Chondrocyte (in vitro differentiated cells): ENCODE measurements around the gene LYZL2. TPM values are rescaled to one million over a fixed set of nuclear protein-coding genes. Genes with fewer than 3 reads are reported as not detected.
A peak's percentile ranks its signal among the peaks of the same experiment; 100 is the strongest.
"Not testable (repeated sequence)": the region's sequence is repeated elsewhere in the genome, so short reads cannot be mapped to it uniquely, and the experiment has no call there.

Experiments
- DNase-seq: peaks from one replicate; pipeline ENCODE4 v3.0.0; 2021; ENCODE audit warnings: mixed read lengths, low spot score
- H3K27ac Mint-ChIP-seq: one replicate; pipeline ENCODE4 v1.8.0; 2021; ENCODE audit warnings: mild to moderate bottlenecking, moderate library complexity, mixed read lengths; ENCODE audit not compliant: unreplicated experiment
- H3K27me3 Mint-ChIP-seq: 2 replicates; pipeline ENCODE4 v1.8.0; 2021; ENCODE audit warnings: low read depth, mixed read lengths
- H3K36me3 Mint-ChIP-seq: 2 replicates; pipeline ENCODE4 v1.8.0; 2021; ENCODE audit warnings: low read depth, mixed read lengths
- H3K4me1 Mint-ChIP-seq: 2 replicates; pipeline ENCODE4 v1.8.0; 2021; ENCODE audit warnings: low read depth, mild to moderate bottlenecking, mixed read lengths
- H3K4me3 Mint-ChIP-seq: one replicate; pipeline ENCODE4 v1.8.0; 2021; ENCODE audit warnings: mild to moderate bottlenecking, moderate library complexity, mixed read lengths; ENCODE audit not compliant: unreplicated experiment
- H3K9me3 Mint-ChIP-seq: 2 replicates; pipeline ENCODE4 v1.8.0; 2021; ENCODE audit warnings: low read depth, mixed read lengths
- total RNA-seq: library from RNA; stranded (reverse); gene quantifications from 3 replicates; pipeline ENCODE4 v1.2.1, GENCODE V29; 2021
- TF ChIP-seq, protein P1 (sequence below): fragments of 200-600 bp; sonication (generic); IDR thresholded peaks from 2 replicates; pipeline ENCODE4 v1.5.0; 2021; ENCODE audit warnings: antibody characterized with exemption, mild to moderate bottlenecking, moderate library complexity

The LYZL2 gene
- total RNA-seq, 1 donor from 2014 or later: not detected

DNA sequence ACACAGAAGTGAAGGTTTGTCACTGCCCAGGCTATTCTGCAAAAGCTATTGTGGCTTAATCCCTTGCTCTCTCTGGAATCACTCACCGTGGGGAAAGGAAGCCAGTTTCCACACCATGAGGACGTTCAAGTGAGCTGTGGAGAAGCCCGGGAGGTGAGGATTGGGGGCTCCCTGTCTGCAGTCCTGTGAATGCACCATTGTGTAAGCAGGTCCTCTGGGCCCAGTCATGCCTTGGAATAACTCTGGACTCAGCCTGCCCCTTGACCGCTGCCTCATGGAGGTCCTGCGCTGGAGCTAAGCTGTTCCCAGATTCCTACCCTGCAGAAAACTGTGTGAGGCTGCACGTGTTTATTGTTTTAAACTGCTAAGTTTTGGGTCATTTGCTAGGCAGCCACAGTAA is 33.5 kb downstream of the LYZL2 start:
- Mint-ChIP-seq H3K27me3 (peaks cover 19% of the 10 kb centered on the region), H3K27ac (no peak overlapping the region), H3K36me3 (no peaks in the 10 kb centered on the region), H3K4me3 (no peak overlapping the region), H3K4me1 (peaks cover 12% of the 10 kb centered on the region), H3K9me3 (no peaks in the 10 kb centered on the region)
- no peak for DNase-seq
- TF ChIP-seq, protein P1, sequence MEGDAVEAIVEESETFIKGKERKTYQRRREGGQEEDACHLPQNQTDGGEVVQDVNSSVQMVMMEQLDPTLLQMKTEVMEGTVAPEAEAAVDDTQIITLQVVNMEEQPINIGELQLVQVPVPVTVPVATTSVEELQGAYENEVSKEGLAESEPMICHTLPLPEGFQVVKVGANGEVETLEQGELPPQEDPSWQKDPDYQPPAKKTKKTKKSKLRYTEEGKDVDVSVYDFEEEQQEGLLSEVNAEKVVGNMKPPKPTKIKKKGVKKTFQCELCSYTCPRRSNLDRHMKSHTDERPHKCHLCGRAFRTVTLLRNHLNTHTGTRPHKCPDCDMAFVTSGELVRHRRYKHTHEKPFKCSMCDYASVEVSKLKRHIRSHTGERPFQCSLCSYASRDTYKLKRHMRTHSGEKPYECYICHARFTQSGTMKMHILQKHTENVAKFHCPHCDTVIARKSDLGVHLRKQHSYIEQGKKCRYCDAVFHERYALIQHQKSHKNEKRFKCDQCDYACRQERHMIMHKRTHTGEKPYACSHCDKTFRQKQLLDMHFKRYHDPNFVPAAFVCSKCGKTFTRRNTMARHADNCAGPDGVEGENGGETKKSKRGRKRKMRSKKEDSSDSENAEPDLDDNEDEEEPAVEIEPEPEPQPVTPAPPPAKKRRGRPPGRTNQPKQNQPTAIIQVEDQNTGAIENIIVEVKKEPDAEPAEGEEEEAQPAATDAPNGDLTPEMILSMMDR: no peak

DNA sequence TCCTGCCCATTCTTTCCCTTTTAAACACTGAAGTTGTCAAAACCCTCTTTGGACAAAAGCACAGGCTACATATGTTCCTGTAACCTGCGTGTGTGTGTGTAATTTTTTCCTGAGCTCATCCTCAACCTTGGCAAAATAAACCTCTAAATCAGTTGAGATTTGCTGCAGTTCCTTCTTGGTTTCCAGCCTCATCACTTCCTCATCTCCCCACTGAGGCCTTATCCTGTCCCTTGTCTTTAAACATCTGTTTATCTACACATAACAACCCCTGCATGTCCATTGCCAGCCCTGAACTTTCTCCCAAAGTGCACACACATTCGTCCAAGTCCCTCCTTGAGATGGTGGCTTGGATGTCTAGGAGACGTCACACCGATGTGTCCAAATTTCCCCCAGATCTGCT is 35.5 kb downstream of the LYZL2 start:
- no peaks in the 10 kb centered on the region for H3K9me3 Mint-ChIP-seq
- H3K4me3 Mint-ChIP-seq: no peak overlapping the region
- TF ChIP-seq, protein P1: no peak
- peaks cover 19% of the 10 kb centered on the region for H3K27me3 Mint-ChIP-seq
- no peak for DNase-seq
- H3K4me1 Mint-ChIP-seq: peaks cover 12% of the 10 kb centered on the region
- H3K36me3 Mint-ChIP-seq: no peaks in the 10 kb centered on the region
- no peak overlapping the region for H3K27ac Mint-ChIP-seq

DNA sequence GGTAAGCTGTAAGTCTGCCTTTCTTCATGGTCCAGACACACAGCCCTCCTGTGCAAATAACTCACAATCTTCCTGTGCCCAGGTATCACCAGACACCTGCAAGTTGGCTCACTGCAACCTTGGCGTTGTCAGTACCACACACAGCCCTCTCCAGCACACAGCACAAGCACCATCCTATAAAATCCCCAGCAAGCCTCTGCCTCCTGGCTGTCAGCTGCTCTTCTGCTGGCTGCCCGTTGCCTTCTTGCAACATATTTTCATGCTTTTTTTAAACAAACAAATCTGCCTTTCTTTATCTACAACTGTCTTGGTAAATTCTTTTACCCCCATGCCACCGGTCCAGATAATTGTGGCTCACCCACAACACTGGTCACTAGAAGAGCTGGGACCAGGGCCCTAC is 36.8 kb downstream of the LYZL2 start:
- not testable (repeated sequence) for H3K9me3 Mint-ChIP-seq, DNase-seq, H3K27ac Mint-ChIP-seq, H3K4me3 Mint-ChIP-seq, H3K36me3 Mint-ChIP-seq
- Mint-ChIP-seq H3K27me3 (peaks cover 19% of the 10 kb centered on the region), H3K4me1 (peaks cover 12% of the 10 kb centered on the region)

DNA sequence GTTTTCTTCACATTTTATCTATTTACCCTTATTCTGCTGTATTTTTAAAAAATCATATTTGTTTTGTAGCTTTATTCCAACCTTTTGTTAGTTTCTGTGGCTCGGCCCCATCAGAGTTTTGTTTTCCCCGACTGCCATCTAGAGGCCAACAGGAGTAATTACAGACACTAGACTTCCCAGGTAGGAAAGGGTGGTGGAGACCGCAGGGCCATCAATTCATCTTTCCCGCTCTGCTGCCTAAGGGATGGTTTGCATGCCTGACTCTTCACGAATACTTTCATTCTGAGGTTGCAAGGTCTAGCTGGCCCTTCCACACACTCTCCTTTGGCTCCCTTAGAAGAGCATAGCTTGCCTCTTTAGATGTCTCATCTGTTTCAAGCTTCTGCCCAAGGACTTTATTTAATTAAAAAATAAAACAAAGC is 38.3 kb downstream of the LYZL2 start:
- no peaks in the 10 kb centered on the region for H3K4me1 Mint-ChIP-seq
- TF ChIP-seq, protein P1: peak; percentile 89
- H3K9me3 Mint-ChIP-seq: no peaks in the 10 kb centered on the region
- H3K4me3 Mint-ChIP-seq: no peak overlapping the region
- H3K27ac Mint-ChIP-seq: no peak overlapping the region
- no peak for DNase-seq
- peaks cover 19% of the 10 kb centered on the region for H3K27me3 Mint-ChIP-seq
- H3K36me3 Mint-ChIP-seq: no peaks in the 10 kb centered on the region

DNA sequence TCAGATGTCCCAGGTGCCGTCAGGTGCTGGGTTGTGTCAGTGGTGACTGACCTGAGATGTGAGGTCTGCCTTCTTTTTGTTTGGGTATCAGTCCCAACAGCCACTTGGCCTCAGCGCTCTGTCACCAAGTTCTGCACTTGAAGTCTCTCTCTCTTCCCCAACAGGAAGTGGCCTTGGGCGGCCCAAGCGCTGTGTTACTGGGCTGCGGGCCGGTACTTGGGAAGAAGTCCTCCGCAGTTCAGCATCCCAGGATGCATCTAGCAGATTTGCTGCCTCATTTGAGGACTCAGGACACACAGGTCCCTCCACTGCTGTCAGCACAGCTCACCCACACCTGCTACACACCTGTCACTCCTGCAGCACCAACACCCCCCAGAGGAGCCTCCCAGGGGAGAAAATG is 40.1 kb downstream of the LYZL2 start:
- no peak overlapping the region for H3K4me3 Mint-ChIP-seq
- H3K9me3 Mint-ChIP-seq: no peaks in the 10 kb centered on the region
- H3K4me1 Mint-ChIP-seq: no peaks in the 10 kb centered on the region
- no peak for DNase-seq
- peaks cover 18% of the 10 kb centered on the region for H3K27me3 Mint-ChIP-seq
- no peak overlapping the region for H3K27ac Mint-ChIP-seq
- H3K36me3 Mint-ChIP-seq: no peaks in the 10 kb centered on the region
- TF ChIP-seq, protein P1: no peak

DNA sequence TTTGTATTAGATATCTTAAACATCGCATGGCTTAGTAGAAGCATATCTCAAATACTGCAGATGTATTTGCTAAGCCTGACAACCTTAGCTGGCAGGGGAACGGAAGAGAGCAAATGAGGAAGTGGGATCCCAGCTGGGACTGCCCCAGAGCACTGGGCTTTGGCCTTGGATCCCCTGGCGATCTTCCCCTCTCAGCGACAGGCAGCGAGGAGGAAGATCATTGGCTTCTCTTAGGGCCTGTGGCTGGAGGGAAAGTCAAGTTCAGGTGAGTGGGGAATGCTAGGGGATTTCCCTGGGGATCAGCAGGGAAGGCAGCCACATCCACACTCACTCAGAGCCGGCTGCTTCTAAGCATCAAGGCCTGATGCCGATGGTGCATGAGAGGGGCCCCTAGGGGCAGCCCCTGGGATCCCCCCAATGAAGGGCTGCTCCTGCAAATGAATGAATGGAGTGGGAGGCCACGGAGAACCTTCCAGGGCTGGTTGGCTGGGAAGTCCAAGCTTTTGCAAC is 42.0 kb downstream of the LYZL2 start:
- TF ChIP-seq, protein P1: no peak
- DNase-seq: no peak
- Mint-ChIP-seq H3K27ac (no peak overlapping the region), H3K4me3 (no peak overlapping the region), H3K36me3 (no peaks in the 10 kb centered on the region), H3K9me3 (no peaks in the 10 kb centered on the region), H3K27me3 (peaks cover 2% of the 10 kb centered on the region), H3K4me1 (peaks cover 9% of the 10 kb centered on the region)
